ENCODE measurements around the gene LMTK3. TPM values are rescaled to one million over a fixed set of nuclear protein-coding genes. Genes with fewer than 3 reads are reported as not detected.

The LMTK3 gene
- total and polyA plus RNA-seq, 2 donors (not counting 1 experiment from before 2014, with no cell fraction given) = 0.17 TPM; not detected in 1

DNA sequence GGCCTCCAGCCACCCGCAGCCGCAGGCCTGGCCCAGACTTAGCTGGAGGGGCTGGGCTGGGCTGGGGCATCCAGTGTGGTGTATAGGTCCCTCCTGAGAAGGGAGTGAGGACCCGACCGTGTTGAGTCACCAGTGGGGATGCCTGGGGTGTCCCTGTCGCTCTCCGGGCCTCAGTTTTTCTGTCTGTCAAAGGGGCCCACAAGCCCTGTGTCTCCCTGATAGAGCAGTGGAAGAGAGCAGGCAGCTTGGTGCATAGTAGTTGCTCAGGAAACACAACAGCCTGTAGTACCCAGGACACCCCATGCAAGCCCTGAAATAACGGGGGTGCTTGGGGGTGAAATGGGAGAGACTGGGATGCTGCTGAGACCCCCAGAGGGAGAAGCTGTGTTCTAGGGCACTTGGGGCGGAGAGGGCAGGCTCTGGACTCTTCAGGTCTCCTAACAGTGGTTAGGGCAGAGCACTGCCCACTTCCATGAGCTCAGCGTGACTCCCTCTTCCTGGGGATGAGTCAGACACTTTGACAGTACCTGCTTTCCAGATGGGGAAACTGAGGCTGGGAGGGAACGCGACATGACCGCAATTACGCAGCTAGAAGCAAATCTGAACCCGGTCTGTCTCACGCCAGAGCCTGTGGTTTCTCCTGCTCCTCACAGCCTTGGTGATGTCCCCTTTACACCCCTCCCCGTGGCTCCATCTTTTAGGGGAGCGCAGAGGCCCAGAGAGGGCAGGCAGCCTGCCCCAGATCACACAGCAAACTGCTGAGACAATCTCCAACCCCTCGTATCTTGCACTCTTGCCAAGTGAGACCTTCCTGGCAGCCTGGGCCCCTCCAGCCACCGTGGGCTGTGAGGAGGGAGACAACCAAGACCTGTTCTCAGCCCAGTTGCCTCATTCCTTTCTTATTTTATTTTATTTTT is 41.0 kb upstream of the LMTK3 start:
- Histone ChIP-seq H3K4me3 (replicated peaks in 1 of 4; ENCODE audit: control extremely low read depth in 1 of 4, insufficient read depth in 1 of 4, low read depth in 3 of 4, low read length in 4 of 4) (no peak overlapping the region), H3K4me1 (ENCODE audit: control insufficient read depth, extremely low read depth, insufficient read depth, low read length) (peaks cover 3% of the 10 kb centered on the region), H3K36me3 (ENCODE audit: control insufficient read depth, insufficient read depth, low read length) (no peaks in the 10 kb centered on the region), H2AFZ (ENCODE audit: low read length) (no peak overlapping the region), H3K27ac (ENCODE audit: insufficient read depth, low read length) (no peak overlapping the region), H4K20me1 (ENCODE audit: control insufficient read depth, extremely low read depth, insufficient read depth, low read length) (no peaks in the 10 kb centered on the region), H3K9ac (ENCODE audit: insufficient read depth, low read length) (no peak overlapping the region), H3K79me2 (ENCODE audit: control insufficient read depth, insufficient read depth, low read length) (no peaks in the 10 kb centered on the region), H3K4me2 (ENCODE audit: extremely low read depth, insufficient read depth, low read length) (no peak overlapping the region), H3K27me3 (ENCODE audit: control insufficient read depth, insufficient read depth, low read length) (no peaks in the 10 kb centered on the region), H3K9me3 (ENCODE audit: control insufficient read depth, insufficient read depth, low read depth, low read length) (no peaks in the 10 kb centered on the region)
- DNase-seq (ENCODE audit: low read depth in 2 of 2) = no peak
- TF ChIP-seq EZH2 (IDR thresholded peaks at IDR 0.05; ENCODE audit: low read length, missing control alignments) (no peak), CTCF (conservative IDR thresholded peaks at IDR 0.05 in 1 of 2, IDR thresholded peaks at IDR 0.05 in 1 of 2; ENCODE audit: low read depth in 1 of 2, low read length in 2 of 2) (no peak)

GRCh38 chr19:48551437-48552302 is 40.0 kb upstream of the LMTK3 start, which contains the start of gene SULT2B1:
TSS of gene SULT2B1 (plus strand) at chr19:48552172. CDS start at chr19:48552253, 81 bp downstream.
- no peak for TF ChIP-seq EZH2 (IDR thresholded peaks at IDR 0.05; ENCODE audit: low read length, missing control alignments)
- TF ChIP-seq CTCF (conservative IDR thresholded peaks at IDR 0.05 in 1 of 2, IDR thresholded peaks at IDR 0.05 in 1 of 2; ENCODE audit: low read depth in 1 of 2, low read length in 2 of 2) = no peak
- Histone ChIP-seq H3K79me2 (ENCODE audit: control insufficient read depth, insufficient read depth, low read length) (no peaks in the 10 kb centered on the region), H3K9me3 (ENCODE audit: control insufficient read depth, insufficient read depth, low read depth, low read length) (no peaks in the 10 kb centered on the region)

GRCh38 chr19:48549380-48549779 is 37.7 kb upstream of the LMTK3 start:
- DNase-seq (ENCODE audit: low read depth in 2 of 2) = no peak
- no peak for TF ChIP-seq CTCF (conservative IDR thresholded peaks at IDR 0.05 in 1 of 2, IDR thresholded peaks at IDR 0.05 in 1 of 2; ENCODE audit: low read depth in 1 of 2, low read length in 2 of 2)
- no peak for TF ChIP-seq EZH2 (IDR thresholded peaks at IDR 0.05; ENCODE audit: low read length, missing control alignments)
- H2AFZ ChIP-seq (ENCODE audit: low read length) = no peak overlapping the region
- no peak overlapping the region for H3K9ac ChIP-seq (ENCODE audit: insufficient read depth, low read length)
- no peaks in the 10 kb centered on the region for H3K36me3 ChIP-seq (ENCODE audit: control insufficient read depth, insufficient read depth, low read length)
- no peak overlapping the region for H3K4me2 ChIP-seq (ENCODE audit: extremely low read depth, insufficient read depth, low read length)
- no peaks in the 10 kb centered on the region for H3K27me3 ChIP-seq (ENCODE audit: control insufficient read depth, insufficient read depth, low read length)
- no peak overlapping the region for H3K4me3 ChIP-seq (replicated peaks in 1 of 4; ENCODE audit: control extremely low read depth in 1 of 4, insufficient read depth in 1 of 4, low read depth in 3 of 4, low read length in 4 of 4)
- H3K4me1 ChIP-seq (ENCODE audit: control insufficient read depth, extremely low read depth, insufficient read depth, low read length) = peaks cover 3% of the 10 kb centered on the region
- no peaks in the 10 kb centered on the region for H4K20me1 ChIP-seq (ENCODE audit: control insufficient read depth, extremely low read depth, insufficient read depth, low read length)
- no peaks in the 10 kb centered on the region for H3K79me2 ChIP-seq (ENCODE audit: control insufficient read depth, insufficient read depth, low read length)
- H3K27ac ChIP-seq (ENCODE audit: insufficient read depth, low read length) = no peak overlapping the region
- H3K9me3 ChIP-seq (ENCODE audit: control insufficient read depth, insufficient read depth, low read depth, low read length) = no peaks in the 10 kb centered on the region

More at GRCh38 chr19:48551437-48552302, 40.0 kb upstream of the LMTK3 start, which contains the start of gene SULT2B1:
- Histone ChIP-seq H2AFZ (ENCODE audit: low read length) (no peak within 1 kb of the TSS), H3K27ac (ENCODE audit: insufficient read depth, low read length) (no peak within 1 kb of the TSS), H3K36me3 (ENCODE audit: control insufficient read depth, insufficient read depth, low read length) (no peaks in the 10 kb centered on the region), H3K4me1 (ENCODE audit: control insufficient read depth, extremely low read depth, insufficient read depth, low read length) (peaks cover 3% of the 10 kb centered on the region), H4K20me1 (ENCODE audit: control insufficient read depth, extremely low read depth, insufficient read depth, low read length) (no peaks in the 10 kb centered on the region), H3K27me3 (ENCODE audit: control insufficient read depth, insufficient read depth, low read length) (no peaks in the 10 kb centered on the region), H3K4me2 (ENCODE audit: extremely low read depth, insufficient read depth, low read length) (no peak within 1 kb of the TSS), H3K9ac (ENCODE audit: insufficient read depth, low read length) (no peak within 1 kb of the TSS), H3K4me3 (replicated peaks in 1 of 4; ENCODE audit: control extremely low read depth in 1 of 4, insufficient read depth in 1 of 4, low read depth in 3 of 4, low read length in 4 of 4) (no peak within 1 kb of the TSS)
- no peak for DNase-seq (ENCODE audit: low read depth in 2 of 2)
